ENCODE measurements around the gene NFATC1.

Gene NFATC1

DNA sequence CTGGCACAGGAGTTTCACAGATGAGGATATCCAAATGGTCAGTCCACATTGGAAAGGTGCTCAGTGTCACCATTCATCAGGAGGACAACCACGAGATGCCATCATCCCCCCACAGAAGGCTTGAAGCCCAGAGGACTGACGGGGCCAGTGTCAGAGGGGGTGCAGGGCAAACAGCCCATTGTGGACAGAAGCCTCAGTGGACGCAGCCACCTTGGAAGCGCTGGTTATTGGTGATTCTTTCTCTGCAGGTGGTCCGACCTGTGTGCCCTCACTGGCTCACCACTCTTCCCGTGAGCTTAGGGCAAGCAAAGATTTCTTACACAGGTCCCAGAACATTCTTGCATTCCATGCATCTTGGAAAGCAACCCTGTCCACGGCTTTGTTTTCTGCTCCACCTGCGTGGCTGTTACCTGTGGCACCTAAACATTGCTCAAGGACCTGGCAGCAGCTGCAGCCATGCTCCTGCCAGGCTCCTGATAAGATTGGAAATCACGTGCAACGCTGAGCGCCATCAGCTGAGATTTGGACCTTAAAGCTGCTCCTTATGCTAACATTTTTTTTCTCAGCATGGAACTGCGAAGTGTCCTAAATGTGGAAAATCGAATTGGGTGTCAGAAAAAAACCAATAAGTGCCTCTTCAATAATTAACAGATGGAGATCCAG lies 172.9 kb downstream of the NFATC1 start:
- TF ChIP-seq, protein P1, sequence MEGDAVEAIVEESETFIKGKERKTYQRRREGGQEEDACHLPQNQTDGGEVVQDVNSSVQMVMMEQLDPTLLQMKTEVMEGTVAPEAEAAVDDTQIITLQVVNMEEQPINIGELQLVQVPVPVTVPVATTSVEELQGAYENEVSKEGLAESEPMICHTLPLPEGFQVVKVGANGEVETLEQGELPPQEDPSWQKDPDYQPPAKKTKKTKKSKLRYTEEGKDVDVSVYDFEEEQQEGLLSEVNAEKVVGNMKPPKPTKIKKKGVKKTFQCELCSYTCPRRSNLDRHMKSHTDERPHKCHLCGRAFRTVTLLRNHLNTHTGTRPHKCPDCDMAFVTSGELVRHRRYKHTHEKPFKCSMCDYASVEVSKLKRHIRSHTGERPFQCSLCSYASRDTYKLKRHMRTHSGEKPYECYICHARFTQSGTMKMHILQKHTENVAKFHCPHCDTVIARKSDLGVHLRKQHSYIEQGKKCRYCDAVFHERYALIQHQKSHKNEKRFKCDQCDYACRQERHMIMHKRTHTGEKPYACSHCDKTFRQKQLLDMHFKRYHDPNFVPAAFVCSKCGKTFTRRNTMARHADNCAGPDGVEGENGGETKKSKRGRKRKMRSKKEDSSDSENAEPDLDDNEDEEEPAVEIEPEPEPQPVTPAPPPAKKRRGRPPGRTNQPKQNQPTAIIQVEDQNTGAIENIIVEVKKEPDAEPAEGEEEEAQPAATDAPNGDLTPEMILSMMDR (conservative IDR thresholded peaks at IDR 0.05): no peak
- no peak for TF ChIP-seq ZFX (IDR thresholded peaks at IDR 0.05)

DNA sequence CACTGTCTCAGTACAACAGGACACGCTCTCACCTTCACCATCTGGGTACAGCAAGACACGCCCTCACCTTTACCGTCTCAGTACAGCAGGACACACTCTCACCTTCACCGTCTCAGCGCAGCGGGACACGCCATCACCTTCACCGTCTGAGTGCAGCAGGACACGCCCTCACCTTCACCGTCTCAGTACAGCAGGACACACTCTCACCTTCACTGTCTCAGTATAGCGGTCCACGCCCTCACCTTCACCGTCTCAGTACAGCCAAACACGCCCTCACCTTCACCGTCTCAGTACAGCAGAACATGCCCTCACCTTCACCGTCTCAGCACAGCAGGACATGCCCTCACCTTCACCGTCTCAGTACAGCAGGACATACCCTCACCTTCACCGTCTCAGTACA lies 174.0 kb downstream of the NFATC1 start:
- no peak overlapping the region for H3K27ac ChIP-seq
- TF ChIP-seq, protein P1 (conservative IDR thresholded peaks at IDR 0.05): no peak
- no peak for TF ChIP-seq ZFX (IDR thresholded peaks at IDR 0.05)

More for the DNA sequence above, 172.9 kb downstream of the NFATC1 start:
- H3K27ac ChIP-seq: no peak overlapping the region

DNA sequence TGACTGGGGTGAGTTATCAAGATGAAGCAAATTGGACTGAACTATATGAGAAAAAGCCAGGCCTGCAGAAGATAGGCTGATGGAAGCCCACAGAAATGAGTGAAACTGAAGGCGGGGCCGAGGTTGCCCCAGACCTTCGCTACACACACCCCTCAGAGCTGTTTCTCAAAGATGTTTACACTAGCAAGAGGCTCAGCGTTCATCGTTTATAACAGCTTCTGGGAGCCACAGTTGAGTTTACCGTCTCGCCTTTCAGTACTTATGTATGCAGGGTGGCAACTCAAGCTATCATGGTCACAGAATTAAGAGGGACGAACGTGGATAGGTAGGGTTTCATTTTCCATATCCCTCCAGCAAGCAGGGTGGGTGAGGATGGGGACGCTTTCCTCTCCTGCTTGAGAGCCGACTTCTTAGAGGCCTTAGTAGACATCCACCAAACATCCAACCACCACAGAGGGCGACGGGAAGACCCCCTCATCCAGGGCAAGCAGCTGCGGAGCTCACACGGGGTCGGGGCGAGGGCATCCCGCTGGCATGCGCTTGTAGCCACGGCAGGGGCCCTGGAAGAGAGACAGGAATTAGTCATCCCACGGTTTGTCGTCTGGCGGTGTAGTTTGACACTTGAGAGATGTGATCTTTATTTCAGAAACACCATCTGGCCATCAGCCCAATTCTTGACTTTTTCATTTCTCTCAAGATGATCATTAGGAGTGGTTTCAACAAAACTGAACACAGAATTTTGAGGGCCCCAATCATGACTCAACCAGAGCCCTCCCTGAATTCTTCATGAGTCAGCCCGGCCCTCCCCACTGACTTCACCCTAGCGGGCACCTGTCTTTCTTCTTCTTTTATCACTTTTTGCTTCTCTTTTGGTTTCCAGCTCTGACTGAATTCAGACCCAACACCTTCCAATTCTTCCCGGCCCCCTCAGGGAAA lies 174.8 kb downstream of the NFATC1 start:
- no peak overlapping the region for H3K27ac ChIP-seq
- TF ChIP-seq, protein P1 (conservative IDR thresholded peaks at IDR 0.05): no peak
- TF ChIP-seq ZFX (IDR thresholded peaks at IDR 0.05): no peak

DNA sequence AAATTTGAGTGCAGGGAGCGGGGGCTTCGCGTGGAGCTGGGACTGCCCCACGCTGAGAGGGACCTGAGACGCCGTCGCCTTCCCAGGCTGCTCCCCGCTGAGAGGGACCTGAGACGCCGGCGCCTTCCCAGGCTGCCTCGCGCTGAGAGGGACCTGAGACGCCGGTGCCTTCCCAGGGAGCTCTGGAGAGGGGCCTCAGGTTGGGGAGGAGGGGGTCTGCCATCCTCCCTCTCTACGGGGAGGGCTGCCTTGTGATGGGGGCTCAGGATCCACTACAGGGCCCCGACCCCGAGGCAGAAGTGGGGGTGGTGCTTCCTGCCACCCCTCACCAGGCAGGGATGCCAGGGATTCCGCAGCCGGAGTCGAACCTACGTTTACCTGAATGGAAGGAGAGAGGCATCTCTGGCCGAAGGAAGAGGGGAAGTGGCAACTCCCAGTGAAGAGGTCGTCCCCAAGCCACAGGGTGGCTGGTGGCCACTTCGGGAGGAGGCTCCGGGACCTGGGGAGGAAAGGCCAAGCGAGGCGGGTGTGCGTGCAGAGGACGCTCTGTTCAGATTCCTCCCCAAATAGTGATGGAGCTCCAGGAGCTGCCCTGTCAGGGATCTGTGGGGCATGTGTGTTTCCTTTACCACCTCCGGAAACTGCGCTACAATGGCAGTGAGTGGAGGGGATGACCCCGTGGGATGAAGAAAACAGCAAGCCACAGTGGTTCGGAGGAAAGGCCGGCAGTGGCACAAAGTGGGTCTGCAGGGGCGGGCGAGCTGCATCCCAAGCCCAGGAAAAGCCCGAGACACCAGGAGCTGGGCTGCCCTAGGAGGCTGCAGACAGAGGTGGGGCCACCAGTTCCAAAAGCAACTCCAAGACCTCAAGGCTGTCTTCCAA lies 175.7 kb downstream of the NFATC1 start:
- no peak overlapping the region for H3K27ac ChIP-seq
- no peak for TF ChIP-seq ZFX (IDR thresholded peaks at IDR 0.05)
- TF ChIP-seq, protein P1 (conservative IDR thresholded peaks at IDR 0.05): no peak

DNA sequence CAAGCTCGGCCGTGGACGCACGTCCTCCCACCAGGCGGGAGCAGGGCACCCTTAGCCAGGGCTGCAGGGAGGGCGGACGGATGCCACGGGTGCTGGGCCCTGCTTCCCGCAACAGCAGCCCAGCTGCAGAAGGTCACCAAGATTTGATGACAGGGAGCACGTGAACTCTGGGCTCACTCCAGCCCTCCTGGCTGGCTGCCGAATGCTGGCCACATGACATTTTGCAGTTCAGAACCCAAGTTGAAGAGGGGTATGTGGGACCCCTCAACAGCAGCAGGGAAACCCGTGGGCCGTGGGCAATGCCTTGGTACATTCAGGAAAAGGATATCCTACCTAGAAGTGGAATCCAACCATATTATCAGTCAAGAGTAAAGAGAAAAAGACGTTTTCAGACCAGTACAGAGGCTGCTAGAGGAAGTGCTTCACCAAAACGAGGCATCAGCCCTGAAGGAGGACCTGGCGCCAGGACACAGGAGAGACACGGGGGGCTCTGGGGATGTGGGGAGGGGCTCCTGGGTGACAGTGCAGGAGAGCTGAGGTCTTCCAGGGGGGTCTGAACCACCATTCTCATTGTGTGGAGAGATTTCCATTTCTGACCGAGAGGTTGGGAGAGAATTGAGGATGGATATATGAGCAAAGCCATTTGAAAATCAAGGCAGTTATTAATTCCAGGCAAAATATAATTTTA lies 176.5 kb downstream of the NFATC1 start:
- TF ChIP-seq, protein P1 (conservative IDR thresholded peaks at IDR 0.05): no peak
- TF ChIP-seq ZFX (IDR thresholded peaks at IDR 0.05): no peak
- H3K27ac ChIP-seq: no peak overlapping the region

DNA sequence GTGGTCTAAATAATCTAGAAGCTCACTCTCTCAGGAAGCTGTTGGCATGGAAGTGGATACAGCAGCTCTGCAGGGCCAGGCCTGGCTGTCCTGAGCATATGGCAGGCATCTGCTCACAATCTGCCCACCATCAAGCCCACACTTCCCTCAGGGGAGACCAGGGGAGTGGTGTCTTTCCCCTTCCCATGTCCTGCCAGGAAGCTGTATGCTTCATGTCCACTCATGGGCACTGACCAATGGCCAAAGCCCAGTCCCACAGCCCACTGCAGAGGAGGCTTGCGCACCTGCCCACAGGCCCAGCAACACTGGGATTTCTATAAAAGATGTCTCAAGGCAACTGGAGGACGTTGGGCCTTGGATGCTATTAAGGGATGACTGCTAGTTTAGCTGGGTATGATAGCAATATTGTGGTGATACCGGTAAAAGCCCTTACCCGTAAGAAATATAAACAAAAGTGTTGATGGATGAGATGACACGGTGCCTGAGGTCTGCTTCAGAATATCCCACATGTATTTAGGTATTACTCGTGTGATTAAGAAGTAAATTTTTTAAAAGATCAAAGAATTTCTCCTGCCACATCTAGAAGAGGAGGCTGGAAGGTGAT lies 177.2 kb downstream of the NFATC1 start:
- no peak overlapping the region for H3K27ac ChIP-seq
- no peak for TF ChIP-seq ZFX (IDR thresholded peaks at IDR 0.05)
- TF ChIP-seq, protein P1 (conservative IDR thresholded peaks at IDR 0.05): no peak

Measured in C4-2B (cell line).